GM15510 (cell line): ENCODE results near the gene FAM81A.

Experiments
- POLR2A ChIP-seq: IDR thresholded peaks from 3 replicates; pipeline ENCODE4 v1.6.1; 2011; ENCODE audit warnings: borderline replicate concordance; ENCODE audit not compliant: insufficient read length; ENCODE audit errors: extremely low read depth

FAM81A gene

GRCh38 chr15:59550530-59550929, 112.5 kb downstream of the FAM81A start:
- TF ChIP-seq POLR2A: no peak

DNA sequence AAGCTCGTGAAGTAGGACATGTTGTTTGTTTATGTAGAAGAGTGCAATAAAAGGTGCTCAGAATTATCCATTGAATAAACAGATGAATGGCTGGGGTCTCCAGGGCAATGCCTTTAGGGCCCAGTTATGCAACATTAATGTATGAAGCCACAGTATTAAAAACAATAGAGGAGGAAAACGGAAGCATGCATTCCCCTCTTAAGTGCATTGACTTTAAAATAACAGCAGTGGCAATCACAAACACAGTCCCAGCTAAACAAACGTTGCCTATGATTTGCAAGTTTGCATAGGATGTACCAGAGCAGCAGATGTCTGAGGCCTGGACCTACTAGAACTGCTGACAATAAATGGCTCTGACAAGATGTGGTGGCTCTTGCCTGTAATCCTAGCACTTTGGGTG, 113.0 kb downstream of the FAM81A start:
- no peak for TF ChIP-seq POLR2A

DNA sequence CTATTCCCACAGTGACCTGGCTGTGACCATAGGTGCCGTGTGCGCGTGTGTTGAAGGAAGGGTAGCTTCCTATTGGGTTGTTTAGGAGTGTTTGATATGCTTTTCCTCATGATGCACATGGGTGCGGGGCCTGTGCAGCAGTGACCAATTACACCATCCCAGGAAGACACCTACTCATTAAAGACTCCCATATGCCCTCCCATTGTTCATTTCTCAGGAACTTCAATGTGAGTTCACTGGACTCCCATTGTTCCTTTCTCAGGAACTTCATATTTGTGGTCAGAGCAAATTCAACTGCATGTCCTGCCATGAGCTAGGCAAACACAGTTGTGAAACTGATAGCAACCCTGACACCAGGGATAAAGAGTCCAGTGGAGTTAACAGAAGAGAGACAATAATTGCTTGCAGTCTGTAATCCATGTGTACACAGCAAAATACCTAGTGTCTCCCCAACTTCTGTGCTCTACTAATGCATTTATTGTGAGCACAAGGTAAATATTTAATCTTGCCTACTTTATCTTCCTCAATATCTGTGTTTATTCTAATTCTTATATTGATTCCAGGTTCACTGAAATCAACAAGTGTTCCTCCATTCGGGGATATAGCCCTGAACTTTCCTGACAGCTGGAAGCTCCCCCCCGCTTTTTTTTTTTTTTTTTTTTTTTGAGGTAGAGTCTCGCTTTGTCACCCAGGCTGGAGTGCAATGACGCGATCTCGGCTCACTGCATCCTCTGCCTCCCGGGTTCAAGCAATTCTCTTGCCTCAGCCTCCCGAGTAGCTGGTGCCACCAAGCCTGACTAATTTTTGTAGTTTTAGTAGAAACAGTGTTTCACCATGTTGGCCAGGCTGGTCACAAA, 116.1 kb downstream of the FAM81A start:
- no peak for TF ChIP-seq POLR2A

DNA sequence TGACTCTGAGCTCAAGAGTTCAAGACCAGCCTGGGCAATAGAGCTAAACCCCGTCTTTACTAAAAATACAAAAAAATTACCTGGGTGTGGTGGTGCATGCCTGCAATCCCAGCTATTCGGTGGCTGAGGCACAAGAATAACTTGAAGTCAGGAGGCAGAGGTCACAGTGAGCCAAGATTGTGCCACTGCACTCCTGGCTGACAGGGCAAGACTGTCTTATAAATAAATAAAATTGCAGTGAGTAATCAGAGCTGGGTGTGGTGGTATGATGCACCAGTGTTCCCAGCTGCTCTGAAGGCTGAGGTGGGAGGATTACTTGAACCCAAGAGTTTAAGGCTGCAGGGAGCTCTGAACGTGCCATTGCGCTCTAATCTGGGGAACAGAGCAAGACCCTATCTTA, 117.7 kb downstream of the FAM81A start:
- no peak for TF ChIP-seq POLR2A

- no peak for TF ChIP-seq POLR2A
Measured at GRCh38 chr15:59556380-59556779, 118.4 kb downstream of the FAM81A start.

DNA sequence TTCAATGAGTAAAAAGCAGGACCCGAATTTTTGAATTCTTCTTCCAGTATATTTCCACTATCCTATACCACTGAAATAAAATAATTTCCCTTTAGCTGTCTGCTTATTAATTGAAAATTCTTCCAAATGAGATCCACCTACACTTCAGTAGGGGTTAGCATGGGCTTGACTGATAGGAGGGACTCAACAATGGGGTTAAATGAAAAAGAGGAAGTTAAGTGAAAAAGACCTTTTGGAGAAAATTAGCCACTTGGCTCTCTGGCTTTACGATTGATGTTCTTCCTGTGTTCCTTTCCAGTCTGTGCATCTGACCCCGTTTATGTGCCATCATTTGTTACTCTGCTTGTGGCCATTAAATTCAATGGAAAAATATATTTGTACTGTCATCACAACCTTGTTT, 119.6 kb downstream of the FAM81A start:
- TF ChIP-seq POLR2A: no peak

- no peak for TF ChIP-seq POLR2A
Measured at GRCh38 chr15:59558851-59559250, 120.9 kb downstream of the FAM81A start.

- TF ChIP-seq POLR2A: no peak
Measured at GRCh38 chr15:59561547-59561946, 123.6 kb downstream of the FAM81A start.

DNA sequence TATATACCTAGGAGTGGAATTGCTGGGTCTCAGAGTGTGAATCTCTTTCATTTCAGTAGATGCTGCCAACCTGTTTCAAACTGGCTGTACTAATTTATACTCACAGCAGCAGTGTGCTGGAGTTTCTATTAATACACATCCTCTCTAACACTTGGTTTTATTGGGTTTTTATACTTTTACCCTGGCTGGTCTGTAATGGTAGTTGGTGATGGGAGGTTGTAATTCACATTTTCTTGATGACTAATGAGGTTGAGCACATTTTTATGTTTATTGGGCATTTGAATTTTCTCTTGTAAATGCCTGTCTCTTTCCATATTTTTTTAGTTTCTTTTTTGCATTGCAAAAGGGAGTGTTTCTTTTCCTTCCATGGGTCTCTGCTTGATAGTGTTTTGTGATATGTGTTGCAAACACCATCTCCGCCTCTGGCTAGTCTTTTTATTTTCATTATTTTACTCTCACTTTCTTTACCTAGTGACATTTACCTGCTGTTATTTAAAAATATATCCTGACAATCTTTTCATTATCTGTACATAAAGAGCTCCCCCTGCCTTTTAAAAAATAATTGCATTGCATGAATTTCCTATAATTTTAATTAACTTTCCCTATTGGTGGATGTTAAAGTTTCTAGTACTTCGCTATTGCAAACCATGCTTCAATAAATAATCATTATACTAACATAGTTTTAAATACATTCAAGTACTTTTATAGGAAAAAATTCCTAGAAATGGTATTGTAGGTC, 124.6 kb downstream of the FAM81A start:
- no peak for TF ChIP-seq POLR2A

DNA sequence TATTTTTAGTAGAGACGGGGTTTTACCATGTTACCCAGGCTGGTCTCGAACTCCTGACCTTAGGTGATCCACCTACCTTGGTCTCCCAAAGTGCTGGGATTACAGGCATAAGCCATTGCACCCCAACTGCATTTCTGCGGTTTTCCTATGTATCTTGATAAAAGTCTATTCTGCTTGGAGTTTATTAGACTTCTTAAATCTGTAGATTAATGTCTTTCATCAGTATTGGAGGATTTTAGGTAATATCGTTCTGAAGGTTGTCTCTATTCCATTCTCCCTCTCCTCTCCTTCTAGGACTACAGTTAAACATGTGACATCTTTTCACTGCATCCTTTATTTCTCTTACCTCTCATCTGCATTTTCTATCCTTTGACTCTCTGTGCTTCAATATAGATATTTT, 127.3 kb downstream of the FAM81A start:
- TF ChIP-seq POLR2A: no peak

- TF ChIP-seq POLR2A: no peak
Measured at GRCh38 chr15:59567324-59567723, 129.3 kb downstream of the FAM81A start.

DNA sequence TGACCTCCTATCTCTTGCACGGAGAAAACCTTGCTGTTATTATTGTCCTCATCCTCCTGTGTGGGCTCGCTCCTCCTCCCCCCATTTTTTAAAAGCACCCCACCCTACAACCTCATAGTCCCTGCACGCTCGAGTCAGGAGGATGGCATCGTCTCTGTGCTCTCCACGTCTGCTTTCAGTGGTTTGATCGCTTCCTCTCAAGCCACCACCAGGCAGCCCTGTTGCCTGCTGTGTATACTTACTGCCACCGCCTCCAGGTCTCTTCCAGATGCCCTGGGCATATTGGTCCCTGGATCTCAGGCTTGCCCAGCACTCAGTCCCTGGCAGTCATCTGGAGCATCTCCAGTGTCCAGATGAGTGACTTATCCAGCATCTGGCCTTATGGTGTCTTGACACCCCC, 131.5 kb downstream of the FAM81A start:
- no peak for TF ChIP-seq POLR2A

- no peak for TF ChIP-seq POLR2A
Measured at GRCh38 chr15:59570315-59570714, 132.3 kb downstream of the FAM81A start.

- no peak for TF ChIP-seq POLR2A
Measured at GRCh38 chr15:59571606-59572005, 133.6 kb downstream of the FAM81A start.
